ENCODE measurements around the gene NR2C2.

GRCh38 chr3:14909250-14909649 lies 38.1 kb upstream of the NR2C2 start:
- TF ChIP-seq, protein P1, sequence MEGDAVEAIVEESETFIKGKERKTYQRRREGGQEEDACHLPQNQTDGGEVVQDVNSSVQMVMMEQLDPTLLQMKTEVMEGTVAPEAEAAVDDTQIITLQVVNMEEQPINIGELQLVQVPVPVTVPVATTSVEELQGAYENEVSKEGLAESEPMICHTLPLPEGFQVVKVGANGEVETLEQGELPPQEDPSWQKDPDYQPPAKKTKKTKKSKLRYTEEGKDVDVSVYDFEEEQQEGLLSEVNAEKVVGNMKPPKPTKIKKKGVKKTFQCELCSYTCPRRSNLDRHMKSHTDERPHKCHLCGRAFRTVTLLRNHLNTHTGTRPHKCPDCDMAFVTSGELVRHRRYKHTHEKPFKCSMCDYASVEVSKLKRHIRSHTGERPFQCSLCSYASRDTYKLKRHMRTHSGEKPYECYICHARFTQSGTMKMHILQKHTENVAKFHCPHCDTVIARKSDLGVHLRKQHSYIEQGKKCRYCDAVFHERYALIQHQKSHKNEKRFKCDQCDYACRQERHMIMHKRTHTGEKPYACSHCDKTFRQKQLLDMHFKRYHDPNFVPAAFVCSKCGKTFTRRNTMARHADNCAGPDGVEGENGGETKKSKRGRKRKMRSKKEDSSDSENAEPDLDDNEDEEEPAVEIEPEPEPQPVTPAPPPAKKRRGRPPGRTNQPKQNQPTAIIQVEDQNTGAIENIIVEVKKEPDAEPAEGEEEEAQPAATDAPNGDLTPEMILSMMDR (IDR thresholded peaks at IDR 0.05): no peak
- TF ChIP-seq POLR2A (IDR thresholded peaks at IDR 0.05): no peak
